Fibroblast of lung (primary cell): ENCODE results near the gene COQ6. TPM values are rescaled to one million over a fixed set of nuclear protein-coding genes. Genes with fewer than 3 reads are reported as not detected.

ENCODE experiments used
- DNase-seq, 2 donors: peaks; one replicate each; pipeline versions ENCODE4 v3.0.0 to v3.0.0-alpha.2; 2010; ENCODE audit warnings: low read depth in 2 of 2
- H2AFZ ChIP-seq: 2 replicates; pipeline ENCODE4 v1.5.1; 2012; ENCODE audit warnings: low read length, control low read depth, inconsistent platforms
- H3K27ac ChIP-seq: 2 replicates; pipeline ENCODE4 v1.5.1; 2011; ENCODE audit warnings: low read length, control low read depth; ENCODE audit not compliant: insufficient read depth
- H3K27me3 ChIP-seq: 2 replicates; pipeline ENCODE4 v1.5.1; 2011; ENCODE audit warnings: mild to moderate bottlenecking, low read length; ENCODE audit not compliant: control insufficient read depth, insufficient read depth
- H3K36me3 ChIP-seq: 2 replicates; pipeline ENCODE4 v1.5.1; 2011; ENCODE audit warnings: low read length; ENCODE audit not compliant: control insufficient read depth, insufficient read depth
- H3K4me1 ChIP-seq: 2 replicates; pipeline ENCODE4 v1.5.1; 2011; ENCODE audit warnings: low read length; ENCODE audit not compliant: control insufficient read depth, insufficient read depth; ENCODE audit errors: extremely low read depth
- H3K4me2 ChIP-seq: 2 replicates; pipeline ENCODE4 v1.5.1; 2011; ENCODE audit warnings: low read length, control low read depth; ENCODE audit not compliant: insufficient read depth; ENCODE audit errors: extremely low read depth
- H3K4me3 ChIP-seq, 4 experiments: fragments of 200-600 bp in 1 of 4; sonication (generic) in 1 of 4; replicated peaks in 1 of 4; 2 replicates each; pipeline ENCODE4 v1.5.1; 2011 to 2016; ENCODE audit warnings: low read length in 4 of 4, low read depth in 3 of 4, mild to moderate bottlenecking in 3 of 4, control low read depth in 2 of 4, inconsistent platforms in 1 of 4, mixed read lengths in 1 of 4; ENCODE audit not compliant: insufficient read depth in 1 of 4; ENCODE audit errors: control extremely low read depth in 1 of 4
- H3K79me2 ChIP-seq: 2 replicates; pipeline ENCODE4 v1.5.1; 2012; ENCODE audit warnings: mild to moderate bottlenecking, low read length, inconsistent platforms; ENCODE audit not compliant: control insufficient read depth, insufficient read depth
- H3K9ac ChIP-seq: 2 replicates; pipeline ENCODE4 v1.5.1; 2011; ENCODE audit warnings: mild to moderate bottlenecking, low read length, control low read depth; ENCODE audit not compliant: insufficient read depth
- H3K9me3 ChIP-seq: 2 replicates; pipeline ENCODE4 v1.5.1; 2012; ENCODE audit warnings: low read depth, low read length; ENCODE audit not compliant: control insufficient read depth, insufficient read depth
- H4K20me1 ChIP-seq: 2 replicates; pipeline ENCODE4 v1.5.1; 2011; ENCODE audit warnings: low read length; ENCODE audit not compliant: control insufficient read depth, insufficient read depth; ENCODE audit errors: extremely low read depth
- CTCF ChIP-seq, 2 donors: IDR thresholded peaks in 1 of 2; conservative IDR thresholded peaks in 1 of 2; 1 replicate in 1 of 2; 2 replicates in 1 of 2; pipeline ENCODE4 v1.5.1; 2011 to 2012; ENCODE audit warnings: low read length in 2 of 2, control low read depth in 1 of 2, inconsistent platforms in 1 of 2, low read depth in 1 of 2, mild to moderate bottlenecking in 1 of 2
- EZH2 ChIP-seq: IDR thresholded peaks from 2 replicates; pipeline ENCODE4 v1.5.1; 2012; ENCODE audit warnings: low read length, control low read depth, mild to moderate bottlenecking; ENCODE audit errors: missing control alignments
- polyA plus RNA-seq, 2 donors: library from polyadenylated mRNA; depleted of rRNA in 1 of 2; stranded (reverse) in 1 of 2; unstranded in 1 of 2; fragments of >200 nt; gene quantifications; 2 replicates each; pipeline ENCODE4 v1.2.1, GENCODE V29; 2011 to 2012; ENCODE audit warnings: missing spikeins in 1 of 2
- total RNA-seq: library from RNA; depleted of rRNA; stranded (reverse); fragments of >200 nt; gene quantifications from 2 replicates; pipeline ENCODE4 v1.2.1, GENCODE V29; 2014

Gene COQ6
- total and polyA plus RNA-seq, 2 donors (not counting 1 experiment from before 2014, with no cell fraction given): 18.0 to 20.8 TPM

- H3K4me1 ChIP-seq: no peaks in the 10 kb centered on the region
- no peaks in the 10 kb centered on the region for H4K20me1 ChIP-seq
- H3K27me3 ChIP-seq: no peaks in the 10 kb centered on the region
- no peak overlapping the region for H3K9ac ChIP-seq
- no peak overlapping the region for H3K4me3 ChIP-seq
- no peaks in the 10 kb centered on the region for H3K79me2 ChIP-seq
- DNase-seq: no peak
- TF ChIP-seq CTCF (conservative IDR thresholded peaks at IDR 0.05 in 1 of 2, IDR thresholded peaks at IDR 0.05 in 1 of 2; ENCODE audit: low read depth in 1 of 2, low read length in 2 of 2) (no peak), EZH2 (no peak)
- no peak overlapping the region for H3K27ac ChIP-seq
- peaks cover 9% of the 10 kb centered on the region for H3K36me3 ChIP-seq
- H3K9me3 ChIP-seq: no peaks in the 10 kb centered on the region
- H3K4me2 ChIP-seq: no peak overlapping the region
- H2AFZ ChIP-seq: no peak overlapping the region
Observed at GRCh38 chr14:73937012-73937411, 13.1 kb upstream of the COQ6 start.

- no peaks in the 10 kb centered on the region for H3K27me3 ChIP-seq
- H3K79me2 ChIP-seq: no peaks in the 10 kb centered on the region
- H3K9ac ChIP-seq: no peak overlapping the region
- peaks cover 9% of the 10 kb centered on the region for H3K36me3 ChIP-seq
- H3K4me2 ChIP-seq: no peak overlapping the region
- H3K4me1 ChIP-seq: peaks cover 8% of the 10 kb centered on the region
- no peak overlapping the region for H3K27ac ChIP-seq
- no peak overlapping the region for H3K4me3 ChIP-seq
- no peaks in the 10 kb centered on the region for H3K9me3 ChIP-seq
- DNase-seq: no peak
- H2AFZ ChIP-seq: no peak overlapping the region
- no peaks in the 10 kb centered on the region for H4K20me1 ChIP-seq
- TF ChIP-seq EZH2 (no peak), CTCF (conservative IDR thresholded peaks at IDR 0.05 in 1 of 2, IDR thresholded peaks at IDR 0.05 in 1 of 2; ENCODE audit: low read depth in 1 of 2, low read length in 2 of 2) (no peak)
Observed at GRCh38 chr14:73942180-73942579, 7.9 kb upstream of the COQ6 start.

GRCh38 chr14:73943083-73943482 lies 7.0 kb upstream of the COQ6 start:
- H3K79me2 ChIP-seq: no peaks in the 10 kb centered on the region
- peaks cover 8% of the 10 kb centered on the region for H3K4me1 ChIP-seq
- no peaks in the 10 kb centered on the region for H3K27me3 ChIP-seq
- TF ChIP-seq EZH2: no peak
- TF ChIP-seq CTCF (conservative IDR thresholded peaks at IDR 0.05 in 1 of 2, IDR thresholded peaks at IDR 0.05 in 1 of 2; ENCODE audit: low read depth in 1 of 2, low read length in 2 of 2): no peak
- peak; percentile 11 to 79 for DNase-seq
- peaks cover 9% of the 10 kb centered on the region for H3K36me3 ChIP-seq
- no peaks in the 10 kb centered on the region for H3K9me3 ChIP-seq
- H3K4me2 ChIP-seq: no peak overlapping the region
- H4K20me1 ChIP-seq: no peaks in the 10 kb centered on the region
- H3K27ac ChIP-seq: peak overlapping the region; percentile 13
- no peak overlapping the region for H3K4me3 ChIP-seq
- H3K9ac ChIP-seq: no peak overlapping the region
- no peak overlapping the region for H2AFZ ChIP-seq
